GM13976 (cell line): ENCODE measurements around the gene DUSP2.
"Not testable (repeated sequence)": the region's sequence is repeated elsewhere in the genome, so short reads cannot be mapped to it uniquely, and the experiment has no call there.

Experiments
- DNase-seq: peaks from one replicate; pipeline ENCODE4 v3.0.0; 2012; ENCODE audit warnings: low spot score
- CTCF ChIP-seq: IDR thresholded peaks from 2 replicates; pipeline ENCODE4 v1.5.1; 2012; ENCODE audit warnings: borderline replicate concordance, mild to moderate bottlenecking; ENCODE audit not compliant: insufficient read depth; ENCODE audit errors: extremely low read depth, missing control alignments, control extremely low read depth
- in situ Hi-C: fragments of 300-500 bp; cut with MboI; formaldehyde crosslinking; loops from one replicate; pipeline ENCODE4 v1.12.0; 2022; ENCODE audit warnings: low sequenced_read_pairs, mixed read lengths, inconsistent platforms; ENCODE audit not compliant: unreplicated experiment

DUSP2 gene

GRCh38 chr2:96163768-96164429 is 18.7 kb upstream of the DUSP2 start:
- TF ChIP-seq CTCF = no peak
- in situ Hi-C loops = no loop called here

GRCh38 chr2:96163415-96163767 is 18.2 kb upstream of the DUSP2 start:
- DNase-seq = no peak
- in situ Hi-C loops = no loop called here

More at GRCh38 chr2:96163768-96164429, 18.7 kb upstream of the DUSP2 start:
- peak; percentile 84 for DNase-seq

GRCh38 chr2:96161898-96162297 is 16.7 kb upstream of the DUSP2 start:
- peak; percentile 13 for DNase-seq
- in situ Hi-C loops = no loop called here
- TF ChIP-seq CTCF = no peak

More at GRCh38 chr2:96163415-96163767, 18.2 kb upstream of the DUSP2 start:
- TF ChIP-seq CTCF = no peak

- in situ Hi-C loops, DNase-seq: not testable (repeated sequence)
Measured at GRCh38 chr2:96160366-96160765, 15.1 kb upstream of the DUSP2 start.

GRCh38 chr2:96159084-96159830 is 14.0 kb upstream of the DUSP2 start:
- peak; percentile 37 for DNase-seq
- TF ChIP-seq CTCF = no peak
- in situ Hi-C loops = no loop called here

GRCh38 chr2:96158554-96158940 is 13.3 kb upstream of the DUSP2 start:
- in situ Hi-C loops = no loop called here
- no peak for TF ChIP-seq CTCF
- peak; percentile 46 for DNase-seq
